MM.1S (cell line): ENCODE results near the gene EEA1.

Experiments
- DNase-seq: peaks from one replicate; pipeline ENCODE4 v3.0.0-alpha.2; 2015
- H2AFZ ChIP-seq: fragments of 300-600 bp; sonication (generic); 2 replicates; pipeline ENCODE4 v1.6.0; 2016; ENCODE audit warnings: antibody characterized with exemption, low read length
- H3F3A ChIP-seq: fragments of 300-600 bp; sonication (generic); 2 replicates; pipeline ENCODE4 v1.6.1; 2016; ENCODE audit warnings: mild to moderate bottlenecking, antibody characterized with exemption, low read length, moderate library complexity, mixed read lengths; ENCODE audit not compliant: insufficient read depth
- H3K27ac ChIP-seq: fragments of 300-600 bp; sonication (generic); 2 replicates; pipeline ENCODE4 v1.5.1; 2016; ENCODE audit warnings: mild to moderate bottlenecking, low read length
- H3K27me3 ChIP-seq: fragments of 300-600 bp; sonication (generic); replicated peaks from 2 replicates; pipeline ENCODE4 v1.6.0; 2016; ENCODE audit warnings: low read length; ENCODE audit not compliant: insufficient read depth
- H3K36me3 ChIP-seq: fragments of 300-600 bp; sonication (generic); replicated peaks from 2 replicates; pipeline ENCODE4 v1.6.1; 2016; ENCODE audit warnings: mild to moderate bottlenecking, low read length, mixed read lengths; ENCODE audit not compliant: insufficient read depth
- H3K4me1 ChIP-seq: fragments of 300-600 bp; sonication (generic); 2 replicates; pipeline ENCODE4 v1.6.1; 2016; ENCODE audit warnings: low read length, mixed read lengths
- H3K4me2 ChIP-seq: fragments of 300-600 bp; sonication (generic); 2 replicates; pipeline ENCODE4 v1.6.0; 2016; ENCODE audit warnings: low read depth, low read length
- H3K4me3 ChIP-seq: fragments of 300-600 bp; sonication (generic); 2 replicates; pipeline ENCODE4 v1.5.1; 2016; ENCODE audit warnings: low read length, mixed read lengths
- H3K79me2 ChIP-seq: fragments of 300-600 bp; sonication (generic); 2 replicates; pipeline ENCODE4 v1.6.1; 2016; ENCODE audit warnings: mixed run types, low read length, mixed read lengths
- H3K9ac ChIP-seq: fragments of 300-600 bp; sonication (generic); 2 replicates; pipeline ENCODE4 v1.6.1; 2016; ENCODE audit warnings: low read length, mixed read lengths
- H3K9me2 ChIP-seq: fragments of 300-600 bp; sonication (generic); replicated peaks from 2 replicates; pipeline ENCODE4 v1.6.1; 2016; ENCODE audit warnings: mild to moderate bottlenecking, low read length, mixed read lengths; ENCODE audit not compliant: insufficient read depth
- H3K9me3 ChIP-seq: fragments of 300-600 bp; sonication (generic); replicated peaks from 2 replicates; pipeline ENCODE4 v1.6.1; 2016; ENCODE audit warnings: mild to moderate bottlenecking, low read length, mixed read lengths; ENCODE audit not compliant: insufficient read depth
- H4K20me1 ChIP-seq: fragments of 300-600 bp; sonication (generic); 2 replicates; pipeline ENCODE4 v1.6.1; 2016; ENCODE audit warnings: mild to moderate bottlenecking, low read length, moderate library complexity, mixed read lengths; ENCODE audit not compliant: insufficient read depth
- CTCF ChIP-seq: fragments of 300-600 bp; sonication (generic); IDR thresholded peaks from 2 replicates; pipeline ENCODE4 v1.5.1; 2016; ENCODE audit warnings: antibody characterized with exemption, low read length, mixed read lengths
- EZH2 ChIP-seq: fragments of 300-600 bp; sonication (generic); optimal IDR thresholded peaks from 2 replicates; pipeline ENCODE3; 2017; ENCODE audit warnings: low read depth, mild to moderate bottlenecking, antibody characterized with exemption, low read length, mixed read lengths
- EZH2phosphoT487 ChIP-seq: fragments of 300-600 bp; sonication (generic); IDR thresholded peaks from 2 replicates; pipeline ENCODE4 v1.6.1; 2018; ENCODE audit warnings: antibody characterized with exemption, low read length

EEA1 gene

GRCh38 chr12:92943482-92944250 is 14.6 kb upstream of the EEA1 start:
- Histone ChIP-seq H3K4me2 (peak overlapping the region; percentile 3; the same call in 1 of the 2 replicates), H4K20me1 (no peaks in the 10 kb centered on the region), H3K27ac (no peak overlapping the region), H2AFZ (no peak overlapping the region), H3K36me3 (no peaks in the 10 kb centered on the region), H3F3A (no peaks in the 10 kb centered on the region), H3K9me2 (no peaks in the 10 kb centered on the region), H3K9ac (no peak overlapping the region), H3K79me2 (no peaks in the 10 kb centered on the region), H3K4me1 (0 out of 2 replicates have a peak, but pooled peaks cover 3% of the 10 kb centered on the region), H3K9me3 (no peaks in the 10 kb centered on the region), H3K4me3 (no peak overlapping the region), H3K27me3 (no peaks in the 10 kb centered on the region)
- peak; percentile 49 for DNase-seq
- TF ChIP-seq CTCF (peak; percentile 42), EZH2phosphoT487 (no peak)

GRCh38 chr12:92942905-92943304 is 13.8 kb upstream of the EEA1 start:
- no peak for DNase-seq
- H3K9ac ChIP-seq: no peak overlapping the region
- no peaks in the 10 kb centered on the region for H3K9me2 ChIP-seq
- H4K20me1 ChIP-seq: no peaks in the 10 kb centered on the region
- no peak overlapping the region for H3K4me2 ChIP-seq
- TF ChIP-seq EZH2phosphoT487: no peak
- H3K4me1 ChIP-seq: 0 out of 2 replicates have a peak, but pooled peaks cover 3% of the 10 kb centered on the region
- no peaks in the 10 kb centered on the region for H3K79me2 ChIP-seq
- no peaks in the 10 kb centered on the region for H3K27me3 ChIP-seq
- H3K36me3 ChIP-seq: no peaks in the 10 kb centered on the region
- H2AFZ ChIP-seq: no peak overlapping the region
- H3K27ac ChIP-seq: no peak overlapping the region
- H3F3A ChIP-seq: no peaks in the 10 kb centered on the region
- no peaks in the 10 kb centered on the region for H3K9me3 ChIP-seq
- no peak overlapping the region for H3K4me3 ChIP-seq

- H3K4me2 ChIP-seq: no peak overlapping the region
- H2AFZ ChIP-seq: no peak overlapping the region
- no peaks in the 10 kb centered on the region for H3K36me3 ChIP-seq
Measured at GRCh38 chr12:92939116-92939515, 10.0 kb upstream of the EEA1 start.

More at GRCh38 chr12:92939116-92939515, 10.0 kb upstream of the EEA1 start:
- DNase-seq: no peak
- TF ChIP-seq CTCF: no peak
- TF ChIP-seq EZH2: no peak
- TF ChIP-seq EZH2phosphoT487: no peak
- no peaks in the 10 kb centered on the region for H3K27me3 ChIP-seq
- H3K9me3 ChIP-seq: no peaks in the 10 kb centered on the region
- no peak overlapping the region for H3K4me3 ChIP-seq
- no peaks in the 10 kb centered on the region for H3K79me2 ChIP-seq
- no peaks in the 10 kb centered on the region for H3F3A ChIP-seq
- H3K9ac ChIP-seq: no peak overlapping the region
- H4K20me1 ChIP-seq: no peaks in the 10 kb centered on the region
- H3K4me1 ChIP-seq: 0 out of 2 replicates have a peak, but pooled peaks cover 3% of the 10 kb centered on the region
- no peaks in the 10 kb centered on the region for H3K9me2 ChIP-seq
- no peak overlapping the region for H3K27ac ChIP-seq
